HFF-Myc (cell line): Measurements from ENCODE around the gene BMPR1B.

Experiments used
- DNase-seq: peaks from one replicate; pipeline ENCODE4 v3.0.0-alpha.2; 2011; ENCODE audit warnings: low read depth; ENCODE audit errors: extremely low read depth
- H3K4me3 ChIP-seq: replicated peaks from 2 replicates; pipeline ENCODE4 v1.5.1; 2011; ENCODE audit warnings: low read depth, mild to moderate bottlenecking, control low read depth, low read length
- TF ChIP-seq, protein P1 (sequence below): IDR thresholded peaks from 2 replicates; pipeline ENCODE4 v1.5.1; 2012; ENCODE audit warnings: mild to moderate bottlenecking, low read depth, low read length, control low read depth; ENCODE audit errors: missing control alignments

Gene BMPR1B

DNA sequence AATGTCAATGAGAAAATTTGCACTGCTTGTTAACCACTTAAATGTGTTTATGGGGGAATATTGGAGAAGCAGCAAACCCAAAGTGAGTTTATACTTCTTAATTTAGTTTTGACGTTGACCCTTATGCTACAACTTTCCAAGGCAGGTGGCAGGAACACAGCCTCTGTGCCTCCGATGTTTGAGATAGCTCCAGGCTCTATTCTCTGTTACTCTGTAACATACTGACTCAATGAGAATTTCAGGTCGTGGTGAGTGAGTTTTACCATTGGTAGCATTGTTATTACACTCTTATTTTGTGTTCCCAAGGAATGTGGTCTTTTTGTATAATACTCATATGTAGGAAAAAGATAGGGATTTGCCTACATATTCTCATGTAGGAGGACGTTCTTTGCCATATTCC lies 210.7 kb downstream of the BMPR1B start:
- DNase-seq, result no peak
- H3K4me3 ChIP-seq, result no peak overlapping the region
- TF ChIP-seq, protein P1, sequence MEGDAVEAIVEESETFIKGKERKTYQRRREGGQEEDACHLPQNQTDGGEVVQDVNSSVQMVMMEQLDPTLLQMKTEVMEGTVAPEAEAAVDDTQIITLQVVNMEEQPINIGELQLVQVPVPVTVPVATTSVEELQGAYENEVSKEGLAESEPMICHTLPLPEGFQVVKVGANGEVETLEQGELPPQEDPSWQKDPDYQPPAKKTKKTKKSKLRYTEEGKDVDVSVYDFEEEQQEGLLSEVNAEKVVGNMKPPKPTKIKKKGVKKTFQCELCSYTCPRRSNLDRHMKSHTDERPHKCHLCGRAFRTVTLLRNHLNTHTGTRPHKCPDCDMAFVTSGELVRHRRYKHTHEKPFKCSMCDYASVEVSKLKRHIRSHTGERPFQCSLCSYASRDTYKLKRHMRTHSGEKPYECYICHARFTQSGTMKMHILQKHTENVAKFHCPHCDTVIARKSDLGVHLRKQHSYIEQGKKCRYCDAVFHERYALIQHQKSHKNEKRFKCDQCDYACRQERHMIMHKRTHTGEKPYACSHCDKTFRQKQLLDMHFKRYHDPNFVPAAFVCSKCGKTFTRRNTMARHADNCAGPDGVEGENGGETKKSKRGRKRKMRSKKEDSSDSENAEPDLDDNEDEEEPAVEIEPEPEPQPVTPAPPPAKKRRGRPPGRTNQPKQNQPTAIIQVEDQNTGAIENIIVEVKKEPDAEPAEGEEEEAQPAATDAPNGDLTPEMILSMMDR, result no peak

DNA sequence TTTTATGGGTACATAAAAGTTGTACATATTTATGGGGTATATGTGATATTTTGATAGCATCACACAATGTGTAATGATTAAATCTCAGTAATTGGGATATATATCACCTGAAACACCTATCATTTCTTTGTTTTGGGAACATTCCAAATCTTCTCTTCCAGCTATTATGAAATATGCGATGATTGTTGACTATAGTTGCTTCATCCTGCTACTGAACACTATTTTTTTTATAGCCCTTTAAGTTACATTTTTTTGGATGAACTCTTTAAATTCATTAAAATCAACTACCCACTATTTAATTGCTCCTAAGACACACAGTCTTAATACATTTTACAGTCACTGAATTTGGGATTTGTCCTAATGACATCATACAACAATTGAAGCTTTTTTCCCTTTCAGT lies 212.9 kb downstream of the BMPR1B start:
- TF ChIP-seq, protein P1, result no peak
- DNase-seq, result no peak
- no peak overlapping the region for H3K4me3 ChIP-seq

DNA sequence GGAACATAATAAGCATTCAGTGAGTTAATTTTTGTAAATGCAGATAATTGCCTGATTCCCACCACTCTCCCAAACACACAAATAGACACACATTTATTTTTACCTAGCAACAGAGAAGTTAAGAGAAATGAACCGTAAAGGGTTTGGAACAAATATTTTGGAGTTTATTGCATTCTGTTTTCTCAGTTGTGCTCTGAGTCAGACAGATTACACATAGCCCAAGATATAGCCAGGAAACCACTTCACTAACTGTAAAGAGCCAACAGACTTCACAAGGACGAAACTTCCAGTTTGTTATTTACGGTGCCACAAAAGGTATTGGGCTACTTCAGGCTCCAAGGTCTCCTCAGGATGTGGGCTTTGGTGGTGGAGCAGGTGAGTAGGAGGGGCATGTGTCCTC lies 217.0 kb downstream of the BMPR1B start:
- DNase-seq, result no peak
- H3K4me3 ChIP-seq, result no peak overlapping the region
- TF ChIP-seq, protein P1, result no peak

DNA sequence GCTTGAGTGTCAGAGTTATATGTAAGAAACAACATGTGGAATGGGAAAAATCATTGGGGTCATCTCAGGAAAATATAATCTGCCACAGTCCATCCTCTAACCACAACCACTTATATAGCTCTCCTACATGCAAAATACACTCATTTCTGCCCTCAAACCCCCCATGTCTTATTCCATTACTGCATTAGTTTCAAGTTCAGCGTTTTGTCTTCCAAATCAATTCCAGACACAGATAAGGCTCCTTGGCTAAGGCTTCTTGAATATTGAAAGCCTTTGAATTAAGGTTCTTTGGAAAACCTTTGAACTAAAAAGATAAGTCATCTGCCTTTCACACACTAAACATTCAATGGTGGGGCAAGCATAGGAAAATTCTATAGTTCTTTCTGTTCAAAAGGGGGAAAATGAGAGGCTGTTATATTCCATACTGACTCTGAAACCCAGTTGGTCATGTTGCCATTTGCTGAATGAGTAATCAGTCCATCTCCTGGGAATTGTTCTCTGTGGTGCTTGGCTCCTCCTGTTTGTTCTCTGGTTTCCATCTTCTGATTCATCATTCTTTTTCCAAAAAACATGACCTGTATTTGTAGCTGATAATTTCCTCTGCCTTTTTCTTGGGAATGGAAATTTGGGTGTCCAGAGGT lies 218.7 kb downstream of the BMPR1B start:
- no peak overlapping the region for H3K4me3 ChIP-seq
- peak; percentile 9 for DNase-seq
- TF ChIP-seq, protein P1, result no peak

DNA sequence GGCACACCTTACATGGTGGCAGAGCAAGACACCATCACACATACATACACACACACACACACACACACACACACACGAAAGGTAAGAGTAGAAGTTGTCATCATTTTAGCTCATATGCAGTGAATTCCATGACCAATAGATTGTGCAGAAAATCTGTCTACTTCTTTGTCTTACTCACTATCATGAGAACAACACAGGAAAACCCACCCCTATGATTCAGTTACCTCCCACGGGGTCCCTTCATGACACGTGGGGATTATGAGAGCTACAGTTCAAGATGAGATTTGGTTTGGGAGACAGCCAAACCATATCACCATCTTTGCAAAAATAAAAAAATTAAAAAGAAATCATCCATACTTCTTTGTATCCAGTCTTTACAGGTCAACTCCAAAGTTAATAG lies 221.1 kb downstream of the BMPR1B start:
- H3K4me3 ChIP-seq, result no peak overlapping the region
- DNase-seq, result no peak
- TF ChIP-seq, protein P1, result no peak

DNA sequence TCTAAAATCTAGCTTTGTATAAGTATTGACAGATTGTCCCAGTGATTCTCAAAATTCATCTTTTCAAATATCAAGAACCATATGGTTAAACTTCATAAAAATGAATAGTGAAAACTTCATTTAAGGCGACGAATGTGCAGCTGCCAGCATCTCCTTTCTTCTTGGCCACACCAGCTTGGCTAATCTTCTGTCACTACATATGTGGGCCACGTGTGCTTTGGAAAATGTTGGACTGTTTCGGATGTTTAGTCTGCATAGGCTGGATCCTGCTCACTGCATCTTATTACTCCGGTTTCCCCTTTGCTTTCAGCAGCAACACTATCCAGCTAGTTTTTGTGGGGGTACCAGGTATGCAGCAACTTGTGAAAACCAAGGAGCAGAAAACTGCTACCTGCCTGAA lies 221.9 kb downstream of the BMPR1B start:
- peak; percentile 5 for DNase-seq
- no peak overlapping the region for H3K4me3 ChIP-seq
- TF ChIP-seq, protein P1, result no peak

DNA sequence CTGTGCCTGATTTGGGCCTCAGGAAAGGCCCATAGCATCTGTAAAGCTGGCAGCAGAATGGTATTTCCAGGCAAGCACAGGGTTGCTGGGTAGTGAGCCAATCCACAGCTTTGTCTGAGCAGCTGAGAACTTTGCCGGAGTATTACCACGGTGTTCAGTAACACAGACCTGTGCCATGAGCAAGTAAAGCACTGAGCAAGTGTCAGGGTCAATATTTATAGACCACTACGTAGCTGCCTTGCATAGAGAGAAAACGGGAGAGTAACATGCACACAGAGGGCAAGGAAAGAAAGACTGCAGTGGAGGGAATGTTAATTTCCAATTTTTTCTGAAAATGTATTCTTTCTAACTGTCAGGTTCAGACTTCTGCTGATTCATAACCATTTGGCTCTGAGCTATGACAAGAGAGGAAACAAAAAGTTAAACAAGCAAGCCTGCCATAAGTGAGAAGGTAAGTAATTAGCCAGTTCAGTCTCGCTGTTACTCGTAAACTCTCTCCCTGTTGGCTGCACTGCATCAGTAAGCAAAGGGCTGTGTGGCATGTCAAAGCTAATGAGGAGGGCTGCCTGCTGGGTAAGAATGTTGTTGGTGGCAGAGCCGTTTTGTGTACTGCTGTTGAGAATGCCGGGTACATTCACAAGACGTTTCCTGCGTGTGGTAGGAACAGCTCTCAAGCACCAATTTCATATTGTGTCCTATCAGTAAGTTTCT lies 238.1 kb downstream of the BMPR1B start:
- TF ChIP-seq, protein P1, result no peak
- H3K4me3 ChIP-seq, result no peak overlapping the region
- no peak for DNase-seq
